A549 (cell line): Measurements from ENCODE around the gene ACVR2A. TPM values are rescaled to one million over a fixed set of nuclear protein-coding genes. Genes with fewer than 3 reads are reported as not detected.

Source experiments
- ATAC-seq, 2 experiments: fragments of 200-7000 bp in 1 of 2; fragments of >200 bp in 1 of 2; cut with Nextera tagmentation in 1 of 2; cut with Tn5 transposase in 1 of 2; 3 replicates each; pipeline versions ENCODE4 v1.8.0 to v1.9.1; 2018 to 2020; ENCODE audit warnings: mild to moderate bottlenecking in 1 of 2, moderate library complexity in 1 of 2
- CTCF ChIA-PET: fragments of 300-600 bp; sonication (Branson Sonifier 250); formaldehyde crosslinking; extraction: SDS; loops from one replicate; lab custom pipeline; 2021; ENCODE audit warnings: antibody characterized with exemption, inconsistent platforms; lab: Yijun Ruan, JAX
- POLR2A ChIA-PET: fragments of 350-600 bp; formaldehyde crosslinking; extraction: SDS; loops from one replicate; lab custom pipeline; 2021; ENCODE audit warnings: antibody characterized with exemption, inconsistent platforms; lab: Yijun Ruan, JAX
- DNase-seq, 2 experiments: peaks; one replicate each; pipeline versions ENCODE4 v3.0.0 to v3.0.0-alpha.2; 2011 to 2016; ENCODE audit warnings: low read depth in 1 of 2, low spot score in 1 of 2
- FAIRE-seq: peaks from 2 replicates; lab custom pipeline; 2011; peaks lifted over from hg19 to GRCh38; lab: Jason Lieb, UNC
- H3K27ac ChIP-seq, 2 experiments: fragments of >200 bp; sonication (Bioruptor Twin); formaldehyde crosslinking; 3 replicates each; pipeline ENCODE4 v1.5.1; 2016 to 2017
- H3K4me1 ChIP-seq: fragments of >200 bp; sonication (Bioruptor Twin); formaldehyde crosslinking; 3 replicates; pipeline ENCODE4 v1.6.1; 2016
- H3K4me2 ChIP-seq: fragments of >200 bp; sonication (Bioruptor Twin); formaldehyde crosslinking; 3 replicates; pipeline ENCODE4 v1.6.1; 2016
- H3K4me3 ChIP-seq: fragments of >200 bp; sonication (Bioruptor Twin); formaldehyde crosslinking; 3 replicates; pipeline ENCODE4 v1.5.1; 2016
- H3K9me3 ChIP-seq: fragments of >200 bp; sonication (Bioruptor Twin); formaldehyde crosslinking; 3 replicates; pipeline ENCODE4 v1.6.1; 2016
- CTCF ChIP-seq: fragments of >200 bp; sonication (Bioruptor Twin); formaldehyde crosslinking; IDR thresholded peaks from 3 replicates; pipeline ENCODE4 v1.5.1; 2016
- EP300 ChIP-seq, 2 experiments: fragments of >200 bp; sonication (Bioruptor Twin); formaldehyde crosslinking; IDR thresholded peaks; 2 replicates in 1 of 2; 3 replicates in 1 of 2; pipeline ENCODE4 v1.6.1; 2016 to 2017
- FOSL2 ChIP-seq, 2 experiments: fragments of 450-650 bp in 1 of 2; fragments of >200 bp in 1 of 2; sonication (Bioruptor Twin) in 1 of 2; formaldehyde crosslinking; IDR thresholded peaks; 2 replicates each; pipeline versions ENCODE4 v1.5.0 to v1.6.1; 2016 to 2020; ENCODE audit warnings: mild to moderate bottlenecking in 1 of 2, moderate library complexity in 1 of 2
- GATA3 ChIP-seq: IDR thresholded peaks from 2 replicates; pipeline ENCODE4 v1.6.1; 2012; ENCODE audit warnings: borderline replicate concordance
- JUN ChIP-seq, 2 experiments: fragments of >200 bp; sonication (Bioruptor Twin); formaldehyde crosslinking; IDR thresholded peaks; 2 replicates in 1 of 2; 3 replicates in 1 of 2; pipeline ENCODE4 v1.6.1; 2016 to 2017
- KDM5A ChIP-seq: fragments of 200-600 bp; sonication (generic); IDR thresholded peaks from 2 replicates; pipeline ENCODE4 v1.6.1; 2016; ENCODE audit warnings: antibody characterized with exemption, mild to moderate bottlenecking
- NFE2L2 ChIP-seq: fragments of 150-350 bp; conservative IDR thresholded peaks from 2 replicates; pipeline ENCODE4 v1.6.1; 2014; ENCODE audit warnings: low read length
- NPAS2 ChIP-seq: fragments of 250-450 bp; sonication (Bioruptor Pico); IDR thresholded peaks from 2 replicates; pipeline ENCODE4 v1.8.0; 2022; ENCODE audit warnings: mild to moderate bottlenecking, moderate library complexity, borderline replicate concordance
- POLR2AphosphoS2 ChIP-seq: conservative IDR thresholded peaks from 2 replicates; pipeline ENCODE4 v1.6.1; 2012; ENCODE audit warnings: low read length, improper control_type of control experiment, inconsistent platforms
- RNF2 ChIP-seq: fragments of 200-600 bp; sonication (generic); IDR thresholded peaks from 2 replicates; pipeline ENCODE4 v1.6.1; 2016; ENCODE audit warnings: low read depth, mild to moderate bottlenecking, antibody characterized with exemption, moderate library complexity, borderline replicate concordance
- TFCP2L1 ChIP-seq: fragments of 250-450 bp; sonication (Bioruptor Pico); IDR thresholded peaks from 2 replicates; pipeline ENCODE4 v1.5.0; 2021; ENCODE audit warnings: mild to moderate bottlenecking
- ZNF302 ChIP-seq: fragments of 250-450 bp; sonication (Bioruptor Pico); IDR thresholded peaks from 2 replicates; pipeline ENCODE4 v1.9.0; 2021; ENCODE audit warnings: inconsistent platforms, mild to moderate bottlenecking, moderate library complexity
- WGBS: methylation state at CpG from one replicate; pipeline ENCODE4 v1.1.6; 2017; ENCODE audit errors: missing lambda C conversion rate; 5-methylcytosine and 5-hydroxymethylcytosine counted together
- polyA plus RNA-seq, 4 experiments: library from polyadenylated mRNA; depleted of rRNA in 3 of 4; stranded (reverse); fragments of >200 nt; fragmentation: RNase III in 1 of 4; extraction: RNeasy Plus Mini Kit Qiagen cat#74134 plus additional on column Dnase treatment in 1 of 4; gene quantifications; 2 replicates in 3 of 4; 3 replicates in 1 of 4; pipeline ENCODE4 v1.2.3, GENCODE V29; 2011 to 2017
- small RNA-seq, 6 experiments: library from RNA; depleted of rRNA; stranded (forward); fragments of <200 nt; gene quantifications; one replicate each; pipeline ENCODE3, GENCODE V24; 2012
- TF ChIP-seq, protein P1 (sequence below): fragments of 250-450 bp; sonication (Bioruptor Pico); IDR thresholded peaks from 2 replicates; pipeline ENCODE4 v1.5.0; 2021; ENCODE audit warnings: mild to moderate bottlenecking, moderate library complexity, borderline replicate concordance
- TF ChIP-seq, protein P2 (sequence below): IDR thresholded peaks from 2 replicates; pipeline ENCODE4 v1.6.1; 2012; ENCODE audit warnings: low read depth, borderline replicate concordance

Gene ACVR2A
- polyA plus RNA-seq, 2 of the 4 experiments (the other 2 are of a cell fraction) = 2.6 to 5.7 TPM

- CTCF ChIA-PET = no interaction called here
- 90% methylated on average over 3 of the region's 3 CpGs for WGBS
Observed at GRCh38 chr2:147977679-147978078, 132.8 kb downstream of the ACVR2A start.

More at GRCh38 chr2:147977679-147978078, 132.8 kb downstream of the ACVR2A start:
- Histone ChIP-seq H3K4me1 (no peaks in the 10 kb centered on the region), H3K9me3 (no peaks in the 10 kb centered on the region), H3K27ac (no peak overlapping the region), H3K4me2 (no peak overlapping the region), H3K4me3 (no peak overlapping the region)
- DNase-seq (no peak), ATAC-seq (no peak), FAIRE-seq (no peak)
- POLR2A ChIA-PET = interaction anchor here (0.5 kb wide), 1 partner anchor 43 kb away, joined by 3 read pairs; the partner anchor contains the start of genes MBD5 and ORC4
- no peak for TF ChIP-seq JUN (IDR thresholded peaks at IDR 0.05)
- no peak for TF ChIP-seq KDM5A
- TF ChIP-seq TFCP2L1 (CRISPR knock-in tag) = no peak
- no peak for TF ChIP-seq POLR2AphosphoS2
- no peak for TF ChIP-seq CTCF
- no peak for TF ChIP-seq GATA3
- TF ChIP-seq NPAS2 (CRISPR knock-in tag) = no peak
- TF ChIP-seq, protein P1, sequence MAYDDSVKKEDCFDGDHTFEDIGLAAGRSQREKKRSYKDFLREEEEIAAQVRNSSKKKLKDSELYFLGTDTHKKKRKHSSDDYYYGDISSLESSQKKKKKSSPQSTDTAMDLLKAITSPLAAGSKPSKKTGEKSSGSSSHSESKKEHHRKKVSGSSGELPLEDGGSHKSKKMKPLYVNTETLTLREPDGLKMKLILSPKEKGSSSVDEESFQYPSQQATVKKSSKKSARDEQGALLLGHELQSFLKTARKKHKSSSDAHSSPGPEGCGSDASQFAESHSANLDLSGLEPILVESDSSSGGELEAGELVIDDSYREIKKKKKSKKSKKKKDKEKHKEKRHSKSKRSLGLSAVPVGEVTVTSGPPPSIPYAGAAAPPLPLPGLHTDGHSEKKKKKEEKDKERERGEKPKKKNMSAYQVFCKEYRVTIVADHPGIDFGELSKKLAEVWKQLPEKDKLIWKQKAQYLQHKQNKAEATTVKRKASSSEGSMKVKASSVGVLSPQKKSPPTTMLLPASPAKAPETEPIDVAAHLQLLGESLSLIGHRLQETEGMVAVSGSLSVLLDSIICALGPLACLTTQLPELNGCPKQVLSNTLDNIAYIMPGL (CRISPR knock-in tag) = no peak
- TF ChIP-seq NFE2L2 = no peak
- no peak for TF ChIP-seq ZNF302 (CRISPR knock-in tag)
- no peak for TF ChIP-seq FOSL2 (IDR thresholded peaks at IDR 0.05)
- TF ChIP-seq FOSL2 (CRISPR knock-in tag; IDR thresholded peaks at IDR 0.05) = no peak
- no peak for TF ChIP-seq RNF2
- no peak for TF ChIP-seq EP300 (IDR thresholded peaks at IDR 0.05)
- TF ChIP-seq, protein P2, sequence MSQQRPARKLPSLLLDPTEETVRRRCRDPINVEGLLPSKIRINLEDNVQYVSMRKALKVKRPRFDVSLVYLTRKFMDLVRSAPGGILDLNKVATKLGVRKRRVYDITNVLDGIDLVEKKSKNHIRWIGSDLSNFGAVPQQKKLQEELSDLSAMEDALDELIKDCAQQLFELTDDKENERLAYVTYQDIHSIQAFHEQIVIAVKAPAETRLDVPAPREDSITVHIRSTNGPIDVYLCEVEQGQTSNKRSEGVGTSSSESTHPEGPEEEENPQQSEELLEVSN = no peak

Small RNA genes lying within 50 kb of the gene (small RNA-seq; reads per million reads assigned to genes)
- 0 reads per million in 6 experiments for gene RNU6-1275P

Other genes with a start within 250 kb of the ACVR2A start
- 60.4 and 99.1 TPM in 2 replicates for gene ORC4, start 175.7 kb downstream of the ACVR2A start, polyA plus RNA-seq (2011; rRNA removed)
- gene ORC4, start 175.7 kb downstream of the ACVR2A start, polyA plus RNA-seq (2017; fragmentation: RNase III; extraction: RNeasy Plus Mini Kit Qiagen cat#74134 plus additional on column Dnase treatment) = 35.5 to 38.5 TPM (median 38.2 TPM) in 3 replicates
- gene MBD5, start 176.1 kb downstream of the ACVR2A start, polyA plus RNA-seq (2011; rRNA removed) = 21.5 and 24.1 TPM in 2 replicates
- gene MBD5, start 176.1 kb downstream of the ACVR2A start, polyA plus RNA-seq (2017; fragmentation: RNase III; extraction: RNeasy Plus Mini Kit Qiagen cat#74134 plus additional on column Dnase treatment) = 4.3 to 5.9 TPM (median 5.4 TPM) in 3 replicates